GM21786 (cell line): ENCODE measurements around the gene RAPGEF4.
A peak's percentile ranks its signal among the peaks of the same experiment; 100 is the strongest.

ENCODE experiments used
- ATAC-seq: cut with Tn5 transposase; IDR thresholded peaks from one replicate; pipeline ENCODE4 v1.9.1; 2021; ENCODE audit not compliant: unreplicated experiment

Gene RAPGEF4

GRCh38 chr2:172894689-172895387, 159.2 kb downstream of the RAPGEF4 start:
- ATAC-seq, result no peak

DNA sequence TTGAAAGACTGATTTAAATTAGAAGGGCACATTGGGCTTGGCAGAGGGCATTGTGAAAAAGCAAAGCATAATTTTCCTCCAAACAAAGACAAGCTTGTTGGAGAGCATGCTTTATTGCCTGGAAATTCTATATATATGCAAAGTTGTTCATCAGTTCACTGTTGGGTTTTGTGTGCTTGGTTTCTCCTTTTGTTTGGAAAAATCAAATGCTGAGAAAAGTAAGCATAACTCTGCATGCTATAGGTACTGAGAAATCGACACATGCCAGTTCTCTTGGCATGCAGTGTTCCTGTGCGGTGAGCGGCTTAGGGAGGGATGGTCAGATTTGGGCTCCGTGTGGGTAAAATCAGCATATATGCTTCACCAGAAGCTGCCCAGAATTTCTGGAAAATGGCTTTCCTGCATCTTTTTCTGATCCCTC, 161.0 kb downstream of the RAPGEF4 start:
- no peak for ATAC-seq

DNA sequence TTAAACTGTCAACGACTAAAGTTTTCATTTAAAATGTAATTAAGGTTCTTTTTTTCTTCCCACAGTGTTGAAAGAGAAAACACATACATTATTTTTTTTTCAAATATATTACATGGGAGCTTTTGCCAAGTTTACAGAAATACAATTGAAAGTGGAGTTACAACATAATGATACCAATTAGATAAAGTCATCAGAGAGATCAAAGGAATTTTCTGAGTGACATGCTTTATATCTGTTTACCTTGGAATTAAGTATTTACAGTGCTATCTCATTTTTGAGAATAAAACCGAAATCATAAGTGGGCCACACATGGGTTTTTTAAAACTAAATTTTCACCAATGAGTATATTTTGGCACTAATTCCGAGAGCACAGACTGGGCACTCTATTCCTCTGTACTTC, 165.2 kb downstream of the RAPGEF4 start:
- ATAC-seq, result no peak

DNA sequence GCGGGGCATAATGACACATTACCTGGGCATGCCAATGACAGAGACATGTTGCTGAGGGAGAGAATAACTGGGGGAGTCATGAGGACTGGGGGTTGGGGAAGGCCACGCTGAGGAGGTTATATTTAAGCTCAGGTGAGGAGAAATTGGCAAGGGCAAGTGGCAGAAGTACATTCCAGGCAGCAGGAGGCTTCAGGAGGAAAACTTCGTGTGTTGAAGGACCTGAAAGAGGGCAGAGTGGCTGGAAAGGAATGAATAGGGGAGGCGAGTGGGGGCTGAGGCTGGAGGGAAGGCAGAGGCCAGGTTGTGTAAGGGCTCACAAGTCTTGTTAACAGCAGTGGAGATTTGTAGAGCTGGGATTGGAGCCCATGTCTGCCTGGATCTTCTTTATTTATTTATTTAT, 166.3 kb downstream of the RAPGEF4 start:
- no peak for ATAC-seq

GRCh38 chr2:172904236-172904635, 168.6 kb downstream of the RAPGEF4 start:
- no peak for ATAC-seq

DNA sequence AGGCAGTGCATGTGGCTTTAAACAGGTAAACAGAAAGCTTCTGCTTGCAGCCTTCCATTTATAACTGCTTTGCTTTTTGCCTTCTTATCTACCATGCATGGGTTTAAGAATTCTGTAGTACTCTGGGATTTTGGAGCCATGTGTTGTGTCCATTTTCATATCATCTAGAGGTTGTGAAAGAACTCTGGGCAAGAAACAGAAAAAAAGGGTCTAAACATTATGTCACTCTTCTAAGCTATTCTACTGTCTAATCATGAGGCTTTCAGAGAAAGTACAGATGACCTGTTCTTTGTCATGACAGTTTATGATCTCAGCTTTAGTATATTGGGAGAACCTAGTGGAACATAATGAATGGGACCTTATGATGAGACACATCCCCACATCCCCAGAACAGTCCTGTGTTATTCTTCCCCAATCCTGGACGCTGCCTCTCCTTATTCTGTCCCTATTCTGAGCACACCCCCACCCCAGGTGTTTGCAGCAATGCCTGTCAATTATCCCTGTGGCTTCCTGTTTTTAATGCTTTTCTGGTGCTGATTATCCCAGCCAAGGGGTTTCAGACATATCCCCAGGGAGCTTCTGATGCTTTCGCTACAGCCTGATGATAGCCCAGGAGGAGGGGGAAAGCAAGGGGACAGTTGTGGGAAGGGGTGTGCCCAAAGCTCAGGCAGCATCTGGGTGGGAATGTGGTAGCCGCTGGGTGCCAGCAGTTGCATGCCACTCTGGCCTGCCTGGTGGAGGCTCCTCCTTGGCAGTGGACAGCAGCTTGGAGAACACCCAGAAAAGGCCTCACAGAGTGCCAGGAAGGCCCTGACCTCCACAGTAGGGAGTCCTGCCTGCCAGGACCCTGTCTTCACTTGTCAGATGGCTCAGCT, 170.5 kb downstream of the RAPGEF4 start:
- ATAC-seq, result no peak

DNA sequence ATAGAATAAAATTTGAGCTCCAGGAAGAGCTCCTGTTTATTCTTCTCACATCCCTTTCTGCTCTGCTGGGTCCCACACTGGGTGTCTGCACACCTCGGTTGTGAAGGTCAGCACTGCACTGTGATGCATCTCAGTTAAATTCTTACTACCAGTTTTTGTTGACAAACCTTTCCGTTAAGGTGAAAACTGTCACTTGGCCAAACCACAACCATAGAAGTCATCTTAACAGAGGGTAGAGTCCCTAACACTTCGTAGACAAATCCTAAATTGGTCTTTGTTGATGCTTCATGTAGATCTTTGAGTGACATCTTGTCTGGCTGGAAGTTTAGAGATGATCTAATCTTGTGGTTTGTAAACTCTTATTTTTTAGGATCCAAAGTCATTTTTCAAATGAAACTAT, 172.6 kb downstream of the RAPGEF4 start:
- peak; percentile 47 for ATAC-seq

DNA sequence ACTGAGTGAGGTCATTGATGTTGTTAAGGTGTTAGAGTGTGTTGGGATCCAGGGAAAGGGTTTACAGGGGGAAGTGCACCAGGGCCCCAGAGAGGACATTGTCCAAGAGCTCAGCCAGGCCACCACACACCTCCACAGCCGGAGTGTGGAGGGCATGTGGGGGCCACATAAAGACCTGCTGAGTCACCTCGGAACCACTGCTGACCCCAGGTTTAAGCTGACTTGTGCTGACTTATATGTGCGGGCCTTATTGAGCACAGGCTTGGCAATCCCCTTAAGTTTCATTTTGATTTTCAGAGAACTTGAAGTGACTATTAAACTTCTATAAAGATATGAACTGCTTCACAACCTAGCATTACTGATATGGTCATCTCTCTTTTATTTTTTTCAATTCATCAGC, 173.8 kb downstream of the RAPGEF4 start:
- ATAC-seq, result no peak

DNA sequence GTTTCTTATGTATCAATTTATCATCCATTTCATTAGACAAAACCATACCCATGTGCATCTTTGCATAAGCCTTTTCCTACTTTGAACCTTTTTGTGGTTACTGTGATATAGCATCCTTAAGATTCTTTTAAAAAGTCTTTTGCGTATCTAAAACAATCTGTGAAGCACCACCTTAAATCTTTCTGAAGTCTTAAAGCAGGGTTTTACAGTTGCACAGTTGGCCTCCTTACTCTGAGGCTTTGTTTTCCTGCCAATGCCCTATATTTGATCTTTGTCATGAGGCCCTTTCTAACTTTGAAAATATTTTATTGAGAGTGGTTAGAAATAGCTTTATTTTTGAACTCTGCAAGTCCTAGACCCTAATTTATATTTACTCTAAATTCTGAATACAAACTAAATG, 176.6 kb downstream of the RAPGEF4 start:
- no peak for ATAC-seq

DNA sequence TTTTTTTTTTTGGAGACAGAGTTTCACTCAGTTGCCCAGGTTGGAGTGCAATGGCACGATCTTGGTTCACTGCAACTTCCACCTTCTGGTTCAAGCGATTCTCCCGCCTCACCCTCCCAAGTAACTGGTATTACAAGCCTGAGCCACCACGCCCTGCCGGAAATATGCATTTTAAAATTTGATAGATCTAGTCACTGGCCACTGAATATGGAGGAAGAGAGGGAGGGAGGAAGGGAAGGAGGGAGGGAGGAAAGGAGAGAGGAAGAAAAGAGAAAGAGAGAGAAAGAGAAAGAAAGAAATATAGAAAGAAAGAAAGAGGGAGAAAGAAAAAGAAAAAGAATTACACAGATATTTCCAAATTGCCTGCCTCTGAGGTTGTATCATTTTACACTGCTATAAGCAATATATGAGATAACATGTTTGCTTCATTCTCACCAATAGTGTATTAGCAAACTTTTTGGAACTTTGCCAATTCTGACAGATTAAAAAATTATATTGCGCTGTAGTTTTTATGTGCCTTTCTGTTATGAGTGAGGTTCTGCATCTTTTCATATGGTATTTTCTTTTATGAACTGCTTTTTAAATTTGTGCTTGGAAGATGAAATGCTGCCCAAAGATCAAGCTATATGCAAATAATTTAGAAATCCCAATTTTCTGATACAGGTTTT, 178.8 kb downstream of the RAPGEF4 start:
- no peak for ATAC-seq

GRCh38 chr2:172917716-172918115, 182.1 kb downstream of the RAPGEF4 start:
- ATAC-seq, result no peak

DNA sequence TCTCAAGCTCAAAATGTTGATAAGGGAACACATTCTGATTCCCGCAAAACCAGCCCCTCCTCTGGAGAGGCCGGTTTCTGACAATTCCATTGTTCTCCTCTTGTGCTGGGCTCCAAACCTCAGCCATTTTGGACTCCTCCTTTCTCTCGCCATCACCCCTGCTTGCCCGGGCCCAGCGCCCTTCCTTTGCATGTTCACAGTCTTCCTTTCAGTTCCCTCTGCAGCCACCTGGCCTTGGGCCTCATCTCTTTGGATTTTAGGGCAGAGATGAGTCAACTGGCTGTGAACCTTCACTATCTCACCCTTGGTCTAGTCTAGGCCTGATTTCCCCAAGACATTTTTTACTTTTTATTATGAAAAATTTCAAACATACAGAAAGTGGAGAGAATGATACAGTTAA, 184.1 kb downstream of the RAPGEF4 start:
- peak; percentile 84 for ATAC-seq

DNA sequence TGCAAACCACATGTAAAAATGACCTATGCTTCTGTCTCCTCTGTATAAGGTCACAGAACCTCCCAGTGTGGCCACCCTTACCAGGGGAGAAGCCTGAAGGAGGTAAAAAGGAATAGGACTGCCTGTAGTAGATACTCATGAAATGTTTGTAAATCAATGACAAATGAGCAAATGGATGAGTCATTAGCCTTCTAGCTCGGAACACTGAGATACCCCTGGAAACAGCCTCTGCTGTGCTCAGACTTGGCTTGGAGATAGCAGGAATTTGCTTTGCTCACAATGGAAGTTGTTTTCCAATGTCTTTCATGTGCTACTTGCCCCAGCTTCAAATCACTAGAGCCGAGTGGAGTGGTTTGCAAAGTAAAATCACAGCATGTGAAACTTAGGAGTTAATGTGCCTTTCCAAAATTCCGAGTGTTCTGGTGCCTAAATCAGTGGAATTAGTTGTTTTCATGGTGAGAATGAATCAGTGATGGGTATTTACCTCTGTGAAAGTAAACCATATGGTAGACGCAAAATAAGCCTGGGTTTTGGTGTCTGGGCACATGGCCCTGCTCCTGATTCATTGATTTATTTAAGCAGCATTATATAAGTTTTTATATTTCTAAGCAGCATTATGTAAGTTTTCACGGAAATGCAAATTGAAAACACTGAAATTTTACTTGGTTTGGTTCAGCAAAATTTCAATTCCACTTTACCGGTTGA, 186.0 kb downstream of the RAPGEF4 start:
- no peak for ATAC-seq

- no peak for ATAC-seq
Observed at GRCh38 chr2:172922306-172922705, 186.7 kb downstream of the RAPGEF4 start.

DNA sequence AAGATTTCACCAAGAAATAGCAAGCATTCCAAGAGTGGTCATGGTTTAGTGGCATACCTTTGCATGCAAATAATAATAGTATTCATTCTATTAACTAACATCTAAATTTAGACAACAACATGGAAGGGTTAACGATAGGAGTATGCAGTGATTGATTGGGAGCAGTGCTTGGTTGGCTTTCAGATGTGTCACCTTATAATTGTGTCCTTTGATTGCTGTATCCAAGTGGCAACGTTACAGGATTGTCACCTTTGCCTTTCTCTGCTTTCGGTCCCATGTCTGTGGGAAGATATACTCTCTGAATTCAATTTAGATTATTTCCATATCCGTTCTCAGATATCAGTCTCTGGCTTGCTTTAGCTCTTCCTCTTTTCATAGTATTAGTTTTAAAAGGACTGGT, 187.2 kb downstream of the RAPGEF4 start:
- ATAC-seq, result no peak

- ATAC-seq, result no peak
Observed at GRCh38 chr2:172924097-172924660, 188.5 kb downstream of the RAPGEF4 start.

GRCh38 chr2:172925600-172925999, 190.0 kb downstream of the RAPGEF4 start:
- no peak for ATAC-seq

DNA sequence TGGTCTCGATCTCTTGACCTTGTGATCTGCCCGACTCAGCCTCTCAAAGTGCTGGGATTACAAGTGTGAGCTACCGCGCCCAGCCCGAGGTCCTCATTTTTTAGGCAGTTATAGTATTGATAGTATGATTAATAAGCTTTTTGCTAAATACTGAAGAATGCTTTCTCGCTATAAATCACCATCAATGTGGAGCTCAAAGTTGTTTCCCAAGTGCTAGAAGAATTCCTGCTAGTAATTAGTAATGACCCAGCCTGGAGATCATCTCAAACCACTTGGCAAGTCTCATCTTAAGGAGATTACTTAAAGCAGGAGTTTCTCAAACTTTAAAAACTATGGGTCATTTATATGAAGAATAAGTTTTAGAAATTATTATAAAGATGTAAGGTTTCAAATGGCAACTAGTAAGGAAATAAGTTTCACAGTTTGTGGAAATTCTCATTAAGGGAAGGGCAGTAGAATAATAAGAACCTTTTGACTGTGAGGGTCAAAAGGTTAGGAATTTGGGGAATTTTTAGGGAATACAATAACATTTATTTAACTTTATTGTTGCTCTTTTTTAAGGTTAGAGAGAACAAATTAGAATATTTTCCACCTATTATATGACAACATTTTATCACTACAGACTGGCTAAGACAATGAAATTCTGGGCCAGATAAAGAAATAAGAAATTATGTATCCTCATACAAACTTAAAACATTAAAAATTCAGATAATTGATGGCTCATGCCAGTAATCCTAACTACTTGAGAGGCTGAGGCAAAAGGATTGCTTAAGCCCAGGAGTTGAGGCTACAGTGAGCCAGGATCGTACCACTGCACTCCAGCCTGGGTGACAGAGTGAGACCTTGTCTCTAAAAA, 191.4 kb downstream of the RAPGEF4 start:
- no peak for ATAC-seq

- ATAC-seq, result no peak
Observed at GRCh38 chr2:172927641-172928357, 192.2 kb downstream of the RAPGEF4 start.
